ENCODE results near the gene SZT2.

SZT2 gene

GRCh38 chr1:43389326-43390313 is at the start of gene SZT2, which contains the start of gene MED8:
SZT2 (plus strand) TSS chr1:43389899; CDS start chr1:43389969, 70 bp downstream.
MED8 (minus strand) TSS chr1:43389800; CDS start chr1:43389764, 36 bp downstream.
- peak; percentile 98 for DNase-seq

DNA sequence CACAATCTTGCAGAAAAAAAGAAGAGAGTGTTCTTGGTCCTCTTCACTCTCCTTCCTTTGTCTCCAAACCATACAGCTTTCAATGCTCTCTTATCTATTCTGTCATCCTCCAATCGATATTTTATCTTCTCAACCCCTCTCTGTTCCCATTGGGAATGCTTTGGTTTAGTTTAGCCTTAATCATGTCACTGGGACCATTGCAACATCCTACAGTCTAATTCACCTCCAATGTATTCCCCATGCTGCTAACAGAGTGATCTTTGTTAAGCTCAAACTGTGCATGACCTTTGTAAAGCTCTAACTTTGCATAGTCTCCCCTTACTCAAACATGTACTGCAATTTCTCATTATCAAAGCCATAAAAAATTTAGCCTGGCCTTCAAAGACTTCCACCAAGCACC is 49.1 kb upstream of the SZT2 start:
- no peak for DNase-seq

GRCh38 chr1:43344267-43344850 is 45.3 kb upstream of the SZT2 start:
- DNase-seq = no peak

GRCh38 chr1:43345120-43345519 is 44.6 kb upstream of the SZT2 start:
- DNase-seq = no peak

DNA sequence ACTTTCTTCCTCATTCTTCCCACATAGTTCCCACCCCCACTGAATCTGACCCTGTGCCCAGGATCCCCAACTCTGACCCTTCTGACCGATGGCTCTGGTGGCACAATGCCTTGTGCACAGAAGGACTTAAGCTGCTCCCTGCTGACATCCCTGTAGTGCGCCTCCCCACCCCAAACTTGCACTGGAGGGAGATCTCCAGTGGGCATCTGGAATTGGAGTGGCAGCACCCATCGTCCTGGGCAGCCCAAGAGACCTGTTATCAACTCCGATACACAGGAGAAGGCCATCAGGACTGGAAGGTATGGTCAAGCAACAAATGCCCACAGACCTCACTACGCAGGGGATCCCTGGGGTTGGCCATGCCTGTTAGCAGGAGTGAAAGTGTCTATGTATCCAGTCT is 43.1 kb upstream of the SZT2 start:
- no peak for DNase-seq

GRCh38 chr1:43348343-43348808 is 41.3 kb upstream of the SZT2 start:
- DNase-seq = peak; percentile 87

DNA sequence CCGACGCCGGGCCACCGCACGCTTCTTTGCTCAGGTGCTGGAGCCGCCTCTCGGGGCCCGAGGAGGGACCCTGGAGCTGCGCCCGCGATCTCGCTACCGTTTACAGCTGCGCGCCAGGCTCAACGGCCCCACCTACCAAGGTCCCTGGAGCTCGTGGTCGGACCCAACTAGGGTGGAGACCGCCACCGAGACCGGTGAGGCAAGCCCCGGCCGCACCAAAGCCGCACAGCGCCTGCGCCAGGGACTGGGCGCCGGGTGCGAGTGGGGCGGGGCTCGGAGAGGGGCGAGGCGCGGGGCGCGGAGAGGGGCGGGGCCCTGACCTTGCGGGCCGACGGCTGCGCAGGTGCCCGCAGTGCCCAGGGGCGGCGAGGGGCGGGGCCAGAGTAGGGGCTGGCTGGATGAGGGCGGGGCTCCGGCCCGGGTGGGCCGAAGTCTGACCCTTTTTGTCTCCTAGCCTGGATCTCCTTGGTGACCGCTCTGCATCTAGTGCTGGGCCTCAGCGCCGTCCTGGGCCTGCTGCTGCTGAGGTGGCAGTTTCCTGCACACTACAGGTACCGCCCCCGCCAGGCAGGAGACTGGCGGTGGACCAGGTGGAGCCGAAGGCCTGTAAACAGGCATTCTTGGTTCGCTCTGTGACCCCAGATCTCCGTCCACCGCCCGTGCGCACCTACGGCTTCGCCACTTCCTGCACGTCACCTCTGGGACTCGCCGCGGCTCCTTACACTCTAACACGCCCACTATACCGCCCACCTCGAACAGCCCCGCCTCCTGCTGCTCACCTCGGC is 40.7 kb upstream of the SZT2 start:
- DNase-seq = peak; percentile 96

- DNase-seq = no peak
Measured at GRCh38 chr1:43349594-43350306, 39.9 kb upstream of the SZT2 start.

GRCh38 chr1:43350976-43351375 is 38.7 kb upstream of the SZT2 start:
- no peak for DNase-seq

DNA sequence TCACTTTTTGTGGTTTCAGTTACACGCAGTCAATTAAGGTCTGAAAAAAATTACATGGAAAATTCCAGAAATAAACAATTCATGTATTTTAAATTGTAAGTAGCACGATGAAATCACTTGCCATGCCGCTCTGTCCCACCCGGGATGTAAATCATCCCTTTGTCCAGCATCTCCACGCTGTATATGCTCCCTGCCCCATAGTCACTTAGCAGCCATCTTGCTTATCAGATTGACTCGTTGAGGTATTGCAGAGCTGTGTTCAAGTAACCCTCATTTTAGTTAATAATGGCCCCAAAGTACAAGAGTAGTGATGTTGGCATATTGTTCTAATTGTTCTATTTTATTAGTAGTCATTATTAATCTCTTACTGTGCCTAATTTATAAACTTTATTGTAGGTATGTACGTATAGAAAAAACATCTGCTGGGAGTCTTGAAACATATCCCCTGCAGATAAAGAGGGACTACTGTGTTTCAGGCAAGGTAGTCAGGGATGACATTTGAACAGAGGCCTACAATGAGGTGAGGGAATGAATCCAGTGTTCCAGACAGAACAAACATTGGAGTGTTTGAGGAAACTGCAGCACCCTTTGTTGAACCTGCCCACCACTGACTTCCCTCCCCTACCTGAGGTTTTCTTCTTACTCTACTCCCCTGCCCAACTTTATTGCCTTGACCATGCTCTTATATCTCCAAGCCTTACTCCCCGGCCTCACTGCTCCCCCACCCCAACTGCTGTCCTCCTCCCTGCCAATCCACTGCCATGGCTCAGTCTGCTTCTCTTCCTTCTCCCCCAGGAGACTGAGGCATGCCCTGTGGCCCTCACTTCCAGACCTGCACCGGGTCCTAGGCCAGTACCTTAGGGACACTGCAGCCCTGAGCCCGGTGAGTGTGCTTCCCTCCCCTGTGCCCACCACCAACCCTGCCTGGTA is 38.0 kb upstream of the SZT2 start:
- DNase-seq = no peak

DNA sequence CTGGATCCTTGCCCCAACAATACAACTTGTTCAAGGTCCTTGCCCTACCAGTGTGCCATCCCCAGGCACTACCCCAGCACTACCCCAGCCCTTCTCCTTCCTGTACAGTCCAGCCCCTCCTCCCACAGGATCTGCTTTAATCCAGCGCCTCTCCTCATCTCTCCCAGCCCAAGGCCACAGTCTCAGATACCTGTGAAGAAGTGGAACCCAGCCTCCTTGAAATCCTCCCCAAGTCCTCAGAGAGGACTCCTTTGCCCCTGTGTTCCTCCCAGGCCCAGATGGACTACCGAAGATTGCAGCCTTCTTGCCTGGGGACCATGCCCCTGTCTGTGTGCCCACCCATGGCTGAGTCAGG is 37.4 kb upstream of the SZT2 start:
- DNase-seq = no peak

DNA sequence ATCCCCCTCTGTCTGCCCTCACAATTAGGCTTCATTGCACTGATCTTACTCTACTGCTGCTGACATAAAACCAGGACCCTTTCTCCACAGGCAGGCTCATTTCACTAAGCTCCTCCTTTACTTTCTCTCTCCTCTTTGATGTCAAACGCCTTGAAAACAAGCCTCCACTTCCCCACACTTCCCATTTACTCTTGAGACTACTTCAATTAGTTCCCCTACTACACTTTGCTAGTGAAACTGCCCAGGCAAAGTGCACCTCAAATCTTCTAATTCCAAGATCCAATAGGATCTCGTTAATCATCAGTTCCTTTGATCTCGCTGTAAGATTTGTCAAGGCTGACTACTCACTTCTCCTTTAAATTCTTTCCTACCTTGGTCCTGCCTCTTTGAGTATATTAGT is 36.8 kb upstream of the SZT2 start:
- DNase-seq = no peak

GRCh38 chr1:43354471-43354870 is 35.2 kb upstream of the SZT2 start:
- DNase-seq = no peak

DNA sequence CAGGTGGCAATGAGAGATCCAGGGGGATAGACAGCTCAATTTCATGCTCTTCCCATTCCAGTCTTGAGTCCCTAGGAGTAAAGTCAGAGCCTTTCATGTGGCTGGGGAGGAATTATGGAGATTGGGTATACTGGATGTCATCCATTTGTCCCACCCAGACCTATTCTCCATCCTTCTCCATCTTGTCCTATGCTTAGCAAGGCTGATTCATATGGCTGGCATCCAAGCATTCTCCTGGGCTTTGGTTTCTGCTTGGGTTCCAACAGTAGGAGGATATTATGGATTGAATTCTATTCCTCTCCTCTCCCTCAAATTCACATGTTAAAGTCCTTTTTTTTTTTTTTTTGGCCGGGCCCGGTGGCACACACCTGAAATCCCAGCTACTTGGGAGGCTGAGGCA is 34.8 kb upstream of the SZT2 start:
- no peak for DNase-seq

DNA sequence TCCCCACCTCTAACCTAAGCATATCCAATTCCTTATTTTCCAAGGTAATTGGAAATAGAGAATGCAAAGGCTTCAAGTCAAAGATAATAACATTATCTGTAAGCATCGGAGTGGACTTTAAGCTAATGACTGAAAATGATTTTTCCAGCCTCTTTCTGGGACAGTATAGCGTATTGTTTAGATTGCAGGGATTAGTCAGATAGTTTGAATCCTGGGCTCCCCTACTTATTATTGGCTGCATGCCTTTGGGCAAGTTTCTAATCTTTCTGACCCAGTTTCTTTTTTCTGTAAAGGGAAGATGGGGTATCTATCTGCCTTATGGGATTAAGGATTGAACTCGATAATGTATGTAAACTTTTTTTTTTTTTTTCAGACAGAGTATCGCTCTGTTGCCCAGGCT is 32.4 kb upstream of the SZT2 start:
- no peak for DNase-seq

- peak; percentile 53 for DNase-seq
Measured at GRCh38 chr1:43358121-43358745, 31.5 kb upstream of the SZT2 start.

- DNase-seq = peak; percentile 100
Measured at GRCh38 chr1:43358746-43359693, 30.7 kb upstream of the SZT2 start, which contains the start of gene CDC20. CDC20 (plus strand) TSS chr1:43358981; CDS start chr1:43359216, 235 bp downstream.

- no peak for DNase-seq
Measured at GRCh38 chr1:43359696-43360095, 30.0 kb upstream of the SZT2 start.

DNA sequence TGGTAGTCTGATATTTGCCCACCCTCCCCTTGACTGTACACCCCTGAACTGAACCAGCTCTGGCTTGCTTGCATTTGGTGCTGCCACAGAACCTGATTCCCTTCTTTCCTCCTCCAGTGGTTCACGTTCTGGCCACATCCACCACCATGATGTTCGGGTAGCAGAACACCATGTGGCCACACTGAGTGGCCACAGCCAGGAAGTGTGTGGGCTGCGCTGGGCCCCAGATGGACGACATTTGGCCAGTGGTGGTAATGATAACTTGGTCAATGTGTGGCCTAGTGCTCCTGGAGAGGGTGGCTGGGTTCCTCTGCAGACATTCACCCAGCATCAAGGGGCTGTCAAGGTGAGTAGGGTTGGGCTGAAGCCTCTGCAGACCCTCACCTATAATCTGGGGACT is 29.1 kb upstream of the SZT2 start:
- no peak for DNase-seq

Data from NCI-H2029 (cell line).